GM18861 (cell line): ENCODE data around the gene BCL2L11.

Source experiments
- ATAC-seq: cut with Tn5 transposase; IDR thresholded peaks from one replicate; pipeline ENCODE4 v1.9.1; 2021; ENCODE audit not compliant: unreplicated experiment

BCL2L11 gene

GRCh38 chr2:111167076-111167862 is 46.6 kb downstream of the BCL2L11 start:
- ATAC-seq = no peak

DNA sequence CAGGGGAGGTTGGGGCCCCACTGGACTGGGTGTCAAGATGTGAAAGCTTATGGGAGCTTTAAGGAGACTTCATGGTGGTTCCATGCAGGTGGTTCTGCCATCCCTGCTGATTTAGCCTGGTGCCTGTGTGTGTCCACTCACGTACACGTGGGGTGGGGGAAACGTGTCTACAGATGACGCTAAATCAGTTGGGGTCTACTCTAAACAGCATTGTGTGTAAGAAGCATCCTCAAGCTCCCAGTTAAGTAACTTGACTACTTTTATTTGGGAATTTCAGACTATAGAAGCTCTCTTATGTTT is 47.1 kb downstream of the BCL2L11 start:
- no peak for ATAC-seq

- ATAC-seq = peak; percentile 60
These were observed 48.0 kb downstream of the BCL2L11 start for GRCh38 chr2:111168528-111169239.

GRCh38 chr2:111169268-111169667 is 48.6 kb downstream of the BCL2L11 start:
- ATAC-seq = no peak

DNA sequence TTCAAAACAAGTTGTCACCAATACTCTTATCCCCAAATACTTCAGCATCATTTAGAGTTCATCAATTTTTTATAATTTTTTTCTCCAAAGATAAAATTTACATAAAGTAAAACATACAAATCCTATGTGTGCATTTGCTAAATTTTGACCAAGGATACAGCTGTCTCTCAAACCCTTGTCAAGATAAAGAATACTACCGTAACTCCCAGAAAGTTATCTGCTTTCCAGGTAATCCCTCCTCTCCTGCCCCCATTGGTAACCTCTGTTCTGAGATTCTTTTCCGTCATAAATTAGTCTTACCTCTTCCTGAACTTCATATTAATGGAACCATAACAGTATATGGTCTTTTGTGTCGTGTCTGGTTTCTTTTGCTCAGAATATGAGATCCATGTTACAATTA is 49.2 kb downstream of the BCL2L11 start:
- ATAC-seq = no peak

GRCh38 chr2:111171337-111171930 is 50.7 kb downstream of the BCL2L11 start:
- ATAC-seq = no peak

DNA sequence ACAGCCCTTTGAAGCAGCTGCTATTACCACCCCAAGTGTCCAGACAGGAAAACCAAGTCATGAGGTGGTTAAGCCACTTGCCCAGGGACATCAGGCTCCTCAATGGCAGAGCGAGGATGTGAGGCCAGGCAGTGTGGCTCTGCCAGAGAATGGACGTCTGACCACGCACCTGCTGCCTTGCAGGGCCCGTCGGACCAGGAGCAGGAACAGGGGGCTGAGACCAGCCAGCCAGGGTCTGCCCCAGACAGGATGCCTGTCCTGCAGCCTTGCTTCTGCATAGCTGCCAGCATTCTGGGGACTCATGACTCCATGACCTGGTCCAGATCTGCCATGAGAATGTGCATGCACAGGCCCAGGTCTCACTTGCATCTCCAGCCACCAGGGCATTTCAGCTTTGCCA is 52.0 kb downstream of the BCL2L11 start:
- no peak for ATAC-seq

GRCh38 chr2:111173338-111173737 is 52.6 kb downstream of the BCL2L11 start:
- no peak for ATAC-seq

- ATAC-seq = no peak
These were observed 53.1 kb downstream of the BCL2L11 start for GRCh38 chr2:111173856-111174255.

DNA sequence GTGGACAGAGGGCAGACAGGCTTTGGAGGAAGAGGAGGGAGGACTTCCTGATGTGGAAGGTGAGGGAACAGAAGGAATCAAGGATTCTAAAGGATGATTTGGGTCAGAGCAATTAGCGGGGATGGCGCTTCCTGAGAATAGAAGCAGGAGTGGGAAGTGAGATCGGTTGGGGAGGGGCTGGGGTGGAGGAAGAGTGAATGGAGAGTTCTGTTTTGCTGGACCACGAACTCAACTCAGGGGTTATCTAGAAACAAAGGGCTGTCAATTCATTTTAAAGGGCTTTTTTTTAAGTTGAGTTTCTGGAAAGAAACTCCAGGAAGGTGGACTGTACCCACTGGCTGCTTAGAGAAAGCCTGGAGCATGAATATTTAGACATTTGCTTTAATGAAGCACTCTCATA is 54.9 kb downstream of the BCL2L11 start:
- no peak for ATAC-seq

DNA sequence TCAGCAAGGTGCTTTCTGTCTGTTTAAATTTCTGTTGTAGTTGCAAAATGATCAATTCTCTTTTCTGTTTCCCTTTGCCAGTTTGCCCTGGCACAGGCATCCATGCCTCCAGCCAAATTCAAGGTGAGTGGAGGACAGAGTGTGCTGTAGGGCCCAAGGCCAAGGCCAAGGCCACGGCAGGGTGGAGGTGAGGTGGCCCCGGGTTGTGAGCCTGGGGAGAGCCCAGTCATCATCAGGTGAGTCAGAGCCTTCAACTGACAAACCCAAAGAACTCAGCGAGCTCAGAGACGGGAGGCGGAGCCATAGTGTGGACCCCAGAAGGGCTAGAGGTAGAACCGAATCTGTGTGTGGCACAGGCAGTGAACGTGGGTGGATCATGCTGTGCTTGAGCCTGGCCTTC is 55.7 kb downstream of the BCL2L11 start:
- no peak for ATAC-seq

- no peak for ATAC-seq
These were observed 56.2 kb downstream of the BCL2L11 start for GRCh38 chr2:111176867-111177266.

GRCh38 chr2:111178296-111178695 is 57.6 kb downstream of the BCL2L11 start:
- no peak for ATAC-seq

DNA sequence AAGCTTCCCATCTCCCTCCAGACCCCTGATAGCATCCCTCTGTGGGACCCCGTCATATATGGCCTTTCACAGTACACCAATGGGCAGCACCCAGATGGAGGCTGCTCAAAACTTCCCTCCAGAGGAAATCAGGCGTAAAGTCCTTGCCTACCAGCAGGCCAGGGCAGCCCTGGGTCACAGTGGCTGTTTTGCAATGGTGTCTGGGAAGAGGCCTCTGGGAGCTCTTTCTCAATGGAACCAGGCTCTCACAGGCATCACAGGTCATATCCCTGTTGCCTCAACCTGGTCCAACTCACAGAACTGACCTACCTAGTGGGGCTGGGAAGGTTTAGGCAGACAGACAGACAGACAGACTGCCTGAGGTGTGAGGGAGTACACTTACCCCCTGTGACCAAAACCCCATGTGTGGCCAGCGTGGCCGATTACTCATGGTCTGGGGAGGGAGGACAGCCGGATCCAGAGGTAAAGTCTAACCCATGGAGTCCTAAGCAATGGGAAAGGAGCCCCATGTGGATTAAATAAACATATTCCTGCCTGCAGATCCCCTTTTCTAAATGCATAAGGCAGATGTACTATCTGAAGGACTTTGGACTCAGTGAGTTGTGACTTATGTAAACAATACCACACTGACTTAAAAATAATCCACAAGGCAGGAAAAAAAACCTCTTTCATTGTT is 58.2 kb downstream of the BCL2L11 start:
- ATAC-seq = no peak

- no peak for ATAC-seq
These were observed 61.4 kb downstream of the BCL2L11 start for GRCh38 chr2:111182121-111182520.

DNA sequence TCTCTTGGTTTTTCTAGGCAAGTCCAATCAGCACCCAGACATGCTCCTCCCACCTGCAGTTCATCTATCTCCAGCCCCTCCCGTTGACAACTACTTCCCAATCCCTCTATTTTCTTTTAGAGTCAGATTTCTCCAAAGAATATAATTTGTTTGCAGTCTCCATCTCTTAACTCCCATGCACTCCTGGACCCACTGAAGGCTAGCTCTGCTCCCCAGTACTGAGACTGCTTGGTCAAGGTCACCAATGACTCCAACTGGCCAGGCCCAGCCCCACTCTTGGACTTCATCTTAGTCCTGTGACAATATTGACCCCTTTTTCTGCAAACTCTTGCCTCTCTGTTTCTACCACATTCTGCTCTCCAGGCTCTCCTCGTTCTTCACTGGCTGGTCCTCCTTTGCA is 62.0 kb downstream of the BCL2L11 start:
- no peak for ATAC-seq

DNA sequence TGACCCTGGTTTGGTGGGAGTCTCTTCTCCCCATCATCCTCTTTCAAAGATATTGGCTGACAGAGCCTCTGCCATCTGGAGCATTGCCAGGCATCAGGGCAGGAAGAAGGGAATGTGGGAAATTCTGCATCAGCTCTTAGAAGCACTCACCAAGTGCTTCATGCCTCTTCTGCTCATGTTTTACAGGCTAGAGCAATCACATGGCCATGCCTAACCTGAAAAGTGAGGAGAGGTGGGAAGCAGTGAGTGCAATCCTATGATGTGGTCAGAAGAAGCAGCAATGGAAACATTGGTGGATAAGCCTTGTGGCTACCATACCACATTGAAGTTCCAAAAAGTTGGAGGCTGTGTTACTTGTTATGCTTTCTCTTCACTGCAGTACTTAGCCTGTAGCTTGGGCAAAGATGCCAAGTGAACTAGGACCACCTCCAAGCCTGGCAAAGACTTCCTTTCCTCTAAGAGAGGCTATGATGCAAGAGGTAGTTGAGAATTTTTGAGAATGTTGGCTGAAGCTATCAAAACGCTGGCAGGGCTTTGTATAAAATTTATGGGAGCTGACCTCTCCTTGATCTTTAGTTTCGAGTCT is 64.1 kb downstream of the BCL2L11 start:
- no peak for ATAC-seq

DNA sequence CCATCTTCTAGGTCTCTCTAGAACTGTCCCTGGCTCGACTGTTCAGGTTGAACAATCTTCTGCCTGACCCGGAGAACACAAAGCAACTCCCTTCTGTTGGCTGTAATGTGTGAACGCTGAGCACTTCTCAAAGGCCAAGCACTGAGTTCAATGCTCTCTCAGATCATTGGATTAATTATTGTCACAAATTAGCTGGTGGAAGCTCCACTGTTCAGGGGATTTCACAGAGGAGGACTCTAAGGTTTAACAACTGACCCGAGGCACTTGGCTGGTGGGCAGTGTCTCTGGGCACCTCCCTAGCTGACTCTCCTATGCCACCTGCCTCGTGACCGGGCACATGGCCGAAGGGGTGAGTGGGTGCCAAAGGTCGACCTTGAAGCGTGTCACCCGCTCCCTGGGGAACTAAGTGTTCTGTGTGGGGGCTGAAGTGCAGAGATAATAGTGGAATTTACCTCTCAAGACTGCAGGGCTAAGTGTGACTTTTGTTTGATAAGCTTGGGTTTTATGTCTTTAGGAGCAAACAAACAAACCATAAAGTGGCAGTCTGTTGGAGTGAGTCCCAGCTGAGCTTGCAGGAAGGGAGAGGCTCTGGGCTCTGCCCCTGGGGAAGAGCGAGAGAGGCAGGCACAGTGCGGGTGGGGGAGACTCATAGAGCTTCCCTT is 64.8 kb downstream of the BCL2L11 start:
- no peak for ATAC-seq

- no peak for ATAC-seq
These were observed 65.5 kb downstream of the BCL2L11 start for GRCh38 chr2:111186121-111186715.

DNA sequence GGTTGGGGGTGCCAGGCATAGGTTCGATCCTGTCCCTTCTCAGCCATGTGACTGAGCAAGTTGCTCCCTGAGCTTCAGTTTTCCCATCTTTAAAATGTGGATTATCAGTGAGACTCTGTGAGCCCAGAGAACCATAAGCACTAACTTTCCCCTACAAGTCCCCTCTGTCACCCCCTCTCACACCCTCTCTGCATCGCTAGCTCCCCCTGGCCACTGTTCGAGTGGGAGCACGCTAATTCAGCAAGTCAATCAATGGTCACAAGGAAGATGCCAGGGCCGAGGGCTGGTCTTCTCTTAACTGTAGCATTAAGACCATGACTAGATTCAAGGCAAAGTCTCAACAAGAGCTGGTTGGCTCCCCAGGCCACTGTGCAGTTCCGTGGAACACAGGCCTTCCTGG is 66.2 kb downstream of the BCL2L11 start:
- no peak for ATAC-seq

GRCh38 chr2:111188681-111189080 is 68.0 kb downstream of the BCL2L11 start:
- no peak for ATAC-seq
